Right cardiac atrium (tissue), 5 donors: ENCODE data around the gene PLA2G4F. TPM values are rescaled to one million over a fixed set of nuclear protein-coding genes. Genes with fewer than 3 reads are reported as not detected.

Experiments
- ATAC-seq, 2 donors: fragments of 200-7000 bp; cut with Tn5 transposase; one replicate each; pipeline versions ENCODE4 v1.8.0 to v1.9.1; 2020; ENCODE audit warnings: moderate library complexity in 2 of 2, mild to moderate bottlenecking in 1 of 2
- DNase-seq, 3 donors: peaks; one replicate each; pipeline ENCODE4 v3.0.0-alpha.2; 2020
- H3K27ac ChIP-seq: one replicate; pipeline ENCODE4 v1.5.1; 2013; ENCODE audit warnings: mild to moderate bottlenecking, low read length, control low read depth, moderate library complexity
- H3K27me3 ChIP-seq: one replicate; pipeline ENCODE4 v1.6.1; 2013; ENCODE audit not compliant: control insufficient read depth, insufficient read depth
- H3K4me1 ChIP-seq: one replicate; pipeline ENCODE4 v1.6.1; 2013; ENCODE audit warnings: low read length; ENCODE audit not compliant: control insufficient read depth, insufficient read depth
- H3K4me3 ChIP-seq: one replicate; pipeline ENCODE4 v1.5.1; 2013; ENCODE audit warnings: low read length, control low read depth
- H3K9me3 ChIP-seq: one replicate; pipeline ENCODE4 v1.6.1; 2013; ENCODE audit warnings: low read length; ENCODE audit not compliant: control insufficient read depth
- WGBS: extraction: QIAGEN DNeasy Blood & Tissue Kit; methylation state at CpG from one replicate; pipeline ENCODE4 v1.1.7; 2013; 5-methylcytosine and 5-hydroxymethylcytosine counted together
- intact Hi-C, 4 donors: fragments of 100-400 bp; cut with DNase I; formaldehyde crosslinking; loops; one replicate each; pipeline versions ENCODE4 v1.11.0 to v1.14.0; 2022 to 2023
- polyA plus RNA-seq: library from polyadenylated mRNA; stranded (reverse); fragments of 200-250 nt; gene quantifications from one replicate; pipeline ENCODE4 v1.2.3, GENCODE V29; 2013
- total RNA-seq, 4 donors: library from RNA; stranded (reverse); fragmentation: NEBNext Ultra II Directional; extraction: Animal tissue kit (Norgen Biotek cat#: 25700); gene quantifications; one replicate each; pipeline ENCODE4 v1.2.1, GENCODE V29; 2021
- donor health status: healthy with polysubstance abuse.
- donor health status: DM: no; HTN: yes; CAD: no.
- donor health status: DM: no; HTN: no; CAD: no.
- donor health status: DM: no; HTN: yes; CAD: no; lungs with severe emphysema.
- donor health status: DM: yes; HTN: yes; CAD: no.

The PLA2G4F gene
- total and polyA plus RNA-seq, 5 donors = 0.54 to 3.0 (median 1.2) TPM; not detected in 1

DNA sequence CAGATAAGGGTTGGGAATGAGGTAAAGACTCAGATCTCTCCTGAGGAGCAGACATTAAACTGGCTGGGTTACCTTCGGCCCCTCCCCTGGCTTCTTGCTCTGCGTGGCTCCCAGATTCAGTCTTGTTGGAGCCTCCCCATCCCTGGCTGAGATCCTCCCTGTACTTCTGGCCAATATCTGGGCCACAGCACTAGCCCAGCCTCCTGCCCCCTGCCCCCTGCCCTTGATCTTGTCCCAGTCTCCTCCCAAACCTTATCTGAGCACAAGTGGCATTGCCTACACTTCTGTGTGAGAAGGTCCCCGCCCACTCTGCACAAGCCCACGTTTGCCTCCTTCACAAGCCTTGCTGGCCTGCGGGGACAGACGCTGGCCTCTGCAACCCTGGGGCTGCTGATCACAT lies 16.8 kb downstream of the PLA2G4F start:
- DNase-seq (no peak), ATAC-seq (no peak)
- intact Hi-C loops = loop anchor here in 2 of 4 donors (5.0 to 10.0 kb wide), 2 partner anchors 55 to 152 kb away; no protein-coding TSS in a partner anchor
- Histone ChIP-seq H3K4me1 (no peaks in the 10 kb centered on the region), H3K27ac (no peak overlapping the region), H3K4me3 (no peak overlapping the region), H3K27me3 (no peaks in the 10 kb centered on the region), H3K9me3 (no peaks in the 10 kb centered on the region)
- WGBS = 71% methylated on average over 6 of the region's 6 CpGs

DNA sequence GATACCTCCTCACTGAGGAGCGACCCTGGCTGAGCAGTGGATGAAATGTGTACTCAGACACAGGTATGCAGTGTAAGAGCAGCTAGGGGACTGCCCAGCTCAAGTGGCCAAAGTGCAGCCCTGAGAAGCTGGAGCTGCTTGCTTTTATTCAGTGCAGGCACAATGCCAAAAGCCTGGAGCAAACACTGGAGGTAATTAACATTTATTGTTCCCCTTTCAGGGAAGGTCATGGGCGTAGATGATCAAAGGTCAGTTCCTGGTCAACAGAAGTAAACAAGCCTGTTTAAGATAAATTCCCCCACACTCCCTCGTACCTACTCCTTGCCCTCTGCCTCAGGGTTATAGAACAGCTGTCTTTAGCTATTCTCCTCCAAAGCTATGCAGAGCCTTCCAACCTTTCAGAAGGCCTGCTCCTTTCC lies 17.5 kb downstream of the PLA2G4F start:
- H3K27ac ChIP-seq = no peak overlapping the region
- H3K9me3 ChIP-seq = no peaks in the 10 kb centered on the region
- WGBS = 66% methylated on average over 3 of the region's 3 CpGs
- H3K27me3 ChIP-seq = no peaks in the 10 kb centered on the region
- ATAC-seq (no peak), DNase-seq (no peak)
- intact Hi-C loops = loop anchor here in 2 of 4 donors (5.0 to 10.0 kb wide), 2 partner anchors 54 to 152 kb away; no protein-coding TSS in a partner anchor
- H3K4me3 ChIP-seq = no peak overlapping the region
- H3K4me1 ChIP-seq = no peaks in the 10 kb centered on the region

DNA sequence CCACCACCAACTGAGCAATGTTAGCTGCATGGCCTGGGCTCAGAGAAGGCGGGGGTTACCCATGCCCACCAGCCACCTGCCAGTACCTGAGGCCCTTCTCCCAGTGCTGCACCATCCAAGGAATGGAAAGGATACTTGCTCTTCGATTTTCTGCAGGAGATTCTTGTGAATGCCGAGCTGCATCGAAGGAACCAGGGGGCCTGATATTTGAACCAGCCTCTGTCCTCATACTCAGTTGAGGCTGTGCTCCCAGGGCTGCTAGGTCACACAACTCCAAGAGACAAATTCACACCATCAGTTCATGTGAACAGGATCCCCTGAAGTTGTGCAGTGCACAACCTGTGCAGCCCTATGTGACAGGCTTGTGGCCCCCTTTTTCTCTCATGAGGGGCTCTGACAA lies 18.0 kb downstream of the PLA2G4F start:
- ATAC-seq = no peak
- DNase-seq = no peak
- Histone ChIP-seq H3K4me1 (no peaks in the 10 kb centered on the region), H3K27me3 (no peaks in the 10 kb centered on the region), H3K9me3 (no peaks in the 10 kb centered on the region), H3K27ac (no peak overlapping the region), H3K4me3 (no peak overlapping the region)
- intact Hi-C loops = loop anchor here in 2 of 4 donors (5.0 to 10.0 kb wide), 2 partner anchors 54 to 151 kb away; no protein-coding TSS in a partner anchor
- 91% methylated on average over 4 of the region's 4 CpGs for WGBS

DNA sequence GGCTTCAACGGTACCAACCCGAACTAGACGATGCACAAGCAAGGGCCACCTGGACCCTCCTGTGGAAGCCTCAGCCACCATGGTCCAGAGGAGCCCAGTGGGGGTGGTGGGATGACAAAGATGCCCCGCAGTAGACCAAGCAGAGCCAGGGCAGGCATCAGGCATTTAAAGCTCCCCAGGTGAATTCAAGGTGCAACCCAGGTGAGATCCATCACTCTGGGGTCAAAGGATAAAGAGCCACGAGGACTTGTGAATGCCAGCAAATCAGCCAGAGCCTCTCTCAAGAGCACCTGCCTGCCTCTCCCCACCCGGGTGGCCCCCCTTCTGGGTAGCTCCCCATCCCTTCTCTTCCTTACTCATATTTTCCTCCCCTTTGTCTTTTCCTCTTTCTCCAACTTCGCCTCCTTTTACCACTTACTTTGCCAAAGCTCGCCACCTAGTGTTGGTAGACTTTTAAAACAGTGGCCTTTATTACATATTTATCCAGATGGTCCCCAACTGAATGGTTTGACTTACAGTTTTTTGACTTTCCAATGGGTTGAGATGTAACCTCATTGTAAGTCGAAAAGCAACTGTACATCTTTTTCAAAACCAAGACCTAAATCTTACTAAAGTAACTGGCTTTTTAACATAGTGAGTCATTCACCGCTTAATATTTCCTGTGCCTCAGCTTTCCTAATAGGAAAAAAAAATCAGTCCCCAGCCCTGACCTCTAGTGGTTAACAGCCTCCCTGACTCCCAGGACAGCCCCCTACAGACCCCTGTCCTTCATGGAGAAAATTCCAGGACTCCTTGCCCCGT lies 18.8 kb downstream of the PLA2G4F start:
- Histone ChIP-seq H3K9me3 (no peaks in the 10 kb centered on the region), H3K27me3 (no peaks in the 10 kb centered on the region), H3K4me3 (no peak overlapping the region), H3K4me1 (no peaks in the 10 kb centered on the region), H3K27ac (no peak overlapping the region)
- intact Hi-C loops = loop anchor here in 2 of 4 donors (5.0 to 10.0 kb wide), 2 partner anchors 53 to 150 kb away; no protein-coding TSS in a partner anchor
- no peak for DNase-seq
- ATAC-seq = peak in 1 of 2 donors; percentile 14
- WGBS = 47% methylated on average over 11 of the region's 11 CpGs

DNA sequence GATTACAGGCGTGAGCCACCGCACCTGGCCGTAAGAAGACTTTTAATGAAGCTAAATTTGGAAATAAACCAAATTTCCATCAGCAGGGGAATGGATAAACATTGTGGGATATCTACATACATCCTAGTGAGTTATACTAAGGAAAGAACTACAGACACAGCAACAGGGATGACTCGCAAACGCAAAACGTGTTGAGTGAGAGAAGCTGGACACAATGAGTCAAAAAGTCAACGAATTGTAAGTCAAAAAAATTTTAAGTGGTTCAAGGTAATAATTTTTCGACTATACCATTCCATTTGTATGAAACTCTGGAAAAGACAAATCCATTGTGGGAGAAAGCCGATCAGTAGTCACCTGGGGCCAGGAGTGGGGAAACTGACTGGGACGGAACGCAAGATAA lies 19.9 kb downstream of the PLA2G4F start:
- H3K4me3 ChIP-seq = no peak overlapping the region
- 85% methylated on average over 11 of the region's 11 CpGs for WGBS
- ATAC-seq = no peak
- intact Hi-C loops = loop anchor here in 2 of 4 donors (5.0 to 10.0 kb wide), 2 partner anchors 52 to 149 kb away; no protein-coding TSS in a partner anchor
- no peaks in the 10 kb centered on the region for H3K9me3 ChIP-seq
- no peak for DNase-seq
- no peak overlapping the region for H3K27ac ChIP-seq
- H3K27me3 ChIP-seq = no peaks in the 10 kb centered on the region
- no peaks in the 10 kb centered on the region for H3K4me1 ChIP-seq

DNA sequence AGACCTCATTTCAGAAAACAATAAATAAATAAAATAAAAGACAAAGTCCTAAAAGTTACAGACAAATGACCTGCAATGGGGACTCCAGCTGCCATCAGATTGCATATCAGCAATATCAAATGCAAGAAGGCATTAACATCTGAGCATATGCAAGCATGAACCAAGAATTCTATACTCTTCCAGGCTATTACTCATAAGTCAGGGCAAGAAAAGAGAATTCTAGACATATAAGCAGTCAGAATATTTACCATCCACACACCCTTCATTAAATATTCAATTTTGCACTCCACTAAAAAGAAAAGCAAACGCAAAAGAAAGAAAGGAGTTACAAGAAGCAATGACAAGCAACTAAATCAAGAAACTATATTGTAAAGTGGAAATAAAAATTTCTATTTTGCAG lies 21.1 kb downstream of the PLA2G4F start:
- Histone ChIP-seq H3K4me1 (no peaks in the 10 kb centered on the region), H3K27ac (no peak overlapping the region), H3K9me3 (no peaks in the 10 kb centered on the region), H3K27me3 (no peaks in the 10 kb centered on the region), H3K4me3 (no peak overlapping the region)
- no peak for DNase-seq
- intact Hi-C loops = loop anchor here in 2 of 4 donors (5.0 to 10.0 kb wide), 2 partner anchors 51 to 148 kb away; no protein-coding TSS in a partner anchor
- no peak for ATAC-seq
- WGBS = 76% methylated on average over 1 of the region's 1 CpG

DNA sequence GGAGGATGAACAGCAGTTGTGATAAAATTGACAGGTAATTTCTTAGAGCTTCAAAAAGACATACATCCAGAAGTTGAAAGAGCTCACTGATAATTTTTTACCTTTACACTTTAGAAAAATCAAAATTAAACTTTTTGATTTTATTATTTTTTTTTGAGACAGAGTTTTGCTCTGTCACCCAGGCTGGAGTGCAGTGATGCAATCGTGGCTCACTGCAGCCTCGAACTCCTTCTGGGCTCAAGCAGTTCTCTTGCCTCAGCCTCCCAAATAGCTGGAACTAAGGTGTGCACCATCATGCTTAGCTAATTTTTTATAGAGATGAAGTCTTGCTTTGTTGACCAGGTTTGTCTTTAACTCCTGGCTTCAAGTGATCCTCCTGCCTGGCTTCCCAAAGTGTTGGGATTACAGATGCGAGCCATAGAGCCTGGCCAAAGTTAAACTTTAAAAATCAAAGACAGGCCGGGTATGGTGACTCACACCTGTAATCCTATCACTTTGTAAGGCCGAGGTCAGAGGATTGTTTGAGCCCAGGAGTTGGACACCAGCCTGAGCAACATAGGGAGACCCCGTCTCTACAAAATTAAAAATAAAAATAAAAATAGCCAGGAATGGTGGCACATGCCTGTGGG lies 21.7 kb downstream of the PLA2G4F start:
- no peaks in the 10 kb centered on the region for H3K9me3 ChIP-seq
- DNase-seq = no peak
- WGBS = 83% methylated on average over 6 of the region's 6 CpGs
- intact Hi-C loops = loop anchor here (5.0 to 10.0 kb wide), 3 partner anchors 50 to 147 kb away; no protein-coding TSS in a partner anchor
- H3K27ac ChIP-seq = no peak overlapping the region
- no peak for ATAC-seq
- H3K4me3 ChIP-seq = no peak overlapping the region
- no peaks in the 10 kb centered on the region for H3K27me3 ChIP-seq
- H3K4me1 ChIP-seq = no peaks in the 10 kb centered on the region

DNA sequence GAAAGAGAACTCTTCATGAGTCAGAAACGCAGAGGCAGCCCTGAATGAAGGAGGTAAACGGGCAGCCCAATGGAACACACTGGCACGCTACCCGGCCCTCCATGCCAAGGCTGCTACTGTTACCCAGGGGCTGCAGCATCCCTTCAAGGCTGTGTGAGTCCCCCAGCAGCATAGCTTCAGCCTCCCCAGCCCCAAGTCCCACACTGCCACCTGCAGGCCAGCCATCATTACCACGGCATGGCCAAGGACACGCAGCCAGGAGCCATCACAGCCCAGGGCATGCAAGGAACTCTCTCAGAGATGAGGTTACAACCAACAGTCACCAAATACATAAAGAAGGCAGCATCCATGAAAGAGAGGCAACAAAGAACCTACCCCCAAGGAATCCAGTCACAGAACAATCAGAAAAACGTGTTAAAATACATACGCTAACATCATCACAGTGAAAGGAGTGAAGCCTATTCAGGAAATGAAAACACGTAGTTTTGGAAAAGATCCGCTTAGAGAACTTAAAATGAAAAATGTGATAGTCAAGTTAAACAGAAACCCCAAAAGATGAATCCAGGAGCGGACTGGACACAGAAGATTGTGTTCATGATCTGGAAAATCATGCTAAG lies 22.4 kb downstream of the PLA2G4F start:
- H3K9me3 ChIP-seq = no peaks in the 10 kb centered on the region
- no peaks in the 10 kb centered on the region for H3K4me1 ChIP-seq
- WGBS = 66% methylated on average over 11 of the region's 11 CpGs
- H3K4me3 ChIP-seq = no peak overlapping the region
- ATAC-seq (peak in 1 of 2 donors; percentile 33), DNase-seq (no peak)
- no peaks in the 10 kb centered on the region for H3K27me3 ChIP-seq
- intact Hi-C loops = loop anchor here (5.0 to 10.0 kb wide), 2 partner anchors 49 to 67 kb away; no protein-coding TSS in a partner anchor
- no peak overlapping the region for H3K27ac ChIP-seq

DNA sequence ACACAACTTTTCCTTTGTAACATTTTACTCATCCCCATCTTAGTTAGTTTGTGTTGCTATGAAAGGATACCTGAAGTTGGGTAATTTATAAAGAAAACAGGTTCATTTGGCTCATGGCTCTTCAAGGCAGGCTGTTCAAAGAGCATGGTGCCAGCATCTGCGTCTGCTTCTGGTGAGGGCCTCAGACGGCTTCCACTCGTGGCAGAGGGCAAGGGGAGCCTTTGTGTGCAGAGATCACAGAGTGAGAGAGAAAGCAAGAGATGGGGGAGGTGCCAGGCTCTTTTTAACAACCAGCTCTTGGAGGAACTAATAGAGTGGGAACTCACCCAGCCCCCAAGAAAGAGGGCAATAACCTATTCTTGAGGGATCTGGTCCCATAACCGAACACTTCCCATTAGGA lies 23.1 kb downstream of the PLA2G4F start:
- WGBS = 89% methylated on average over 4 of the region's 4 CpGs
- no peak for ATAC-seq
- Histone ChIP-seq H3K27ac (no peak overlapping the region), H3K4me1 (no peaks in the 10 kb centered on the region), H3K4me3 (no peak overlapping the region), H3K9me3 (no peaks in the 10 kb centered on the region), H3K27me3 (no peaks in the 10 kb centered on the region)
- no peak for DNase-seq
- intact Hi-C loops = loop anchor here (5.0 to 10.0 kb wide), 2 partner anchors 49 to 66 kb away; no protein-coding TSS in a partner anchor

DNA sequence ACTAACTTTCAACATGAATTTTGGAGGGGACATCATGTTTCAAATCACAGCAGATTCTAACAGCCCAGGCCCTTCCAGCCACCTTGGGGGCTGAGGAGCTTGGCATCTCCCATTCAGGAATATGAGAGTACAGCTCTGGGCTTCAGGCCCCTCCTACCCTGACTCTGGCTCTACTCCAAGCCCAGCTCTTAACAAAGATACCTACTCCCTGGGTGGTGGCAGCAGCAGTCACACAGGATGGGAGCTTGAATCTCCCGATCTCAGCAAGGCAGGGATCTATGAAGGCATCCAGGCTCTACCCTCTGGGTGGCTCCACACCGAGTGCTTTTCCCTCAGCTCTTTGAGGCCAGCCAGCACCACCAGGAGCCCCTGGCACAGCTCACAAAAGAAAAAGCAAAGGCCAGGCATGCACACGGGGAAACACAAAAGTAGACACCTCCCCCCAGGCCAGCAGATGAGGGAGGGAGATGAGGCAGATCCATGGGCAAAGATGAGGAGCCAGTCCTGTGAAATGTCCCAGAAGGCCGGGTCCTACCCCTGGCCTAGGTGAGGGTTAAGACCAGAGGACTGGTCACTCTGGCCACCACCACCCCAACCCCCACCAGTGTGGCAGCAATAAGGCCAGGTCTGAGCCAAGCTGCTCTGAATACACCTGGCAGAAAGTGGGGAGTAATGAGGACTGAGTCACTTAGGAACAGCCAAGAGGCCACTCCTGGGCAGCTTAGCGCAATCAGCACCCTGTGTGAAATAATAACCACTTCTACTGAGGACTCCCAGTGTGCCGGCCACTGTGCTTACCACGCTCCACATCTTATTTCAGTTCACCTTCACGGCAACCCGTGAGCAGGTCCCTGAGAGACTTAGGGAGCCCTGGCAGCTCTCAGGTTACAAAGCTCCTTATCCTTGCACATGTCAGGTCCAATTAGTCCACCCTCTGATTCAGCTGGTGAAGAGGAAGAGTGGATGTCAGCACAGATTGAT lies 24.3 kb downstream of the PLA2G4F start:
- Histone ChIP-seq H3K27me3 (no peaks in the 10 kb centered on the region), H3K9me3 (no peaks in the 10 kb centered on the region), H3K4me1 (no peaks in the 10 kb centered on the region), H3K27ac (no peak overlapping the region), H3K4me3 (no peak overlapping the region)
- intact Hi-C loops = loop anchor here (5.0 to 10.0 kb wide), 2 partner anchors 47 to 65 kb away; no protein-coding TSS in a partner anchor
- no peak for DNase-seq
- no peak for ATAC-seq
- WGBS = 63% methylated on average over 9 of the region's 9 CpGs
